ENCODE data around the gene CASKIN1. TPM values are rescaled to one million over a fixed set of nuclear protein-coding genes. Genes with fewer than 3 reads are reported as not detected.

CASKIN1 gene
- total and polyA plus RNA-seq, 2 experiments from 2014 or later, result 1.0 to 6.2 TPM

DNA sequence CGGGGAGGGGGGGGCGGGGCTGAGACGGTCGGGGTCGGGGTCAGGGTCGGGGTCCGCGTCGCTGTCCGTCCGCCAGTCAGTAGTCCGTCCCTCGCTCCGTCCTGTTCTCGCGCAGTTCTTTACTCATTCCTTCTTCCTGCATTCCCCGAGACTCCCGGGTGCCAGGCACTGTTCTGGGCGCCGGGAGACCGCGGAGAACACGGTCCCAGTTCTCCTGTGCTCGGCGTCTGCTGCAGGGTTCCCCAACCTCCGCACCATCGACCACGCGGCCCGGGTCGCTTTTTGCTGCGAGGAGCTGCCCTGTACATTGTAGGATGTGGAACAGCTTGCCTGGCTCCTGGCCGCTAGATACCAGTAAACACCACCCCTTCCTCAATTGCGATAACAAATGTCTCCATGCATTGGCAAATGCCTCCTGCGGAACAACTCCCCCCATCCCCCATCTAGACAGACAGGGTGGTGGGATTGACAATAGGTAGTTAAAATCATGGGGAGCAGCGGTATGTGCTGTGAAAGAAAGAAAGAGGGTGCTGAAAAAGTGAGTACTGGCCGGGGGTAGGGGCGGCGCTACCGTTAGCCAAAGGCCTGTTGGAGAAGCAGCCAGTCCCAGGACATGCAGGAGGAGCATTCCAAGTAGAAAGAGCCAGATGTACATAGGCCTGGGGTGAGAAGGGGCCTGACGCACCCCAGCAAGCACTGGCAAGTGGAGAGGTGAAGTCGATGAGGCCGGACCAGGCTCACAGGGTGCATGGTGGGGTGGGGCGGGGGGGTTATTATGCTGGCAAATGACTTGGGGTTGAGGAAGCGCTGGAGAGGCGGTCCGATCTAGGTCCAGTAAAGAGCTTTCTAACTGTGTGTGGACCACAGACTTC lies 40.2 kb downstream of the CASKIN1 start (continued):
- TF ChIP-seq, protein P1, sequence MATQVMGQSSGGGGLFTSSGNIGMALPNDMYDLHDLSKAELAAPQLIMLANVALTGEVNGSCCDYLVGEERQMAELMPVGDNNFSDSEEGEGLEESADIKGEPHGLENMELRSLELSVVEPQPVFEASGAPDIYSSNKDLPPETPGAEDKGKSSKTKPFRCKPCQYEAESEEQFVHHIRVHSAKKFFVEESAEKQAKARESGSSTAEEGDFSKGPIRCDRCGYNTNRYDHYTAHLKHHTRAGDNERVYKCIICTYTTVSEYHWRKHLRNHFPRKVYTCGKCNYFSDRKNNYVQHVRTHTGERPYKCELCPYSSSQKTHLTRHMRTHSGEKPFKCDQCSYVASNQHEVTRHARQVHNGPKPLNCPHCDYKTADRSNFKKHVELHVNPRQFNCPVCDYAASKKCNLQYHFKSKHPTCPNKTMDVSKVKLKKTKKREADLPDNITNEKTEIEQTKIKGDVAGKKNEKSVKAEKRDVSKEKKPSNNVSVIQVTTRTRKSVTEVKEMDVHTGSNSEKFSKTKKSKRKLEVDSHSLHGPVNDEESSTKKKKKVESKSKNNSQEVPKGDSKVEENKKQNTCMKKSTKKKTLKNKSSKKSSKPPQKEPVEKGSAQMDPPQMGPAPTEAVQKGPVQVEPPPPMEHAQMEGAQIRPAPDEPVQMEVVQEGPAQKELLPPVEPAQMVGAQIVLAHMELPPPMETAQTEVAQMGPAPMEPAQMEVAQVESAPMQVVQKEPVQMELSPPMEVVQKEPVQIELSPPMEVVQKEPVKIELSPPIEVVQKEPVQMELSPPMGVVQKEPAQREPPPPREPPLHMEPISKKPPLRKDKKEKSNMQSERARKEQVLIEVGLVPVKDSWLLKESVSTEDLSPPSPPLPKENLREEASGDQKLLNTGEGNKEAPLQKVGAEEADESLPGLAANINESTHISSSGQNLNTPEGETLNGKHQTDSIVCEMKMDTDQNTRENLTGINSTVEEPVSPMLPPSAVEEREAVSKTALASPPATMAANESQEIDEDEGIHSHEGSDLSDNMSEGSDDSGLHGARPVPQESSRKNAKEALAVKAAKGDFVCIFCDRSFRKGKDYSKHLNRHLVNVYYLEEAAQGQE (IDR thresholded peaks at IDR 0.05; ENCODE audit: unreplicated experiment), result no peak
- no peak; the same call in 1 of the 2 replicates for TF ChIP-seq POLR2AphosphoS5 (IDR thresholded peaks at IDR 0.05; ENCODE audit: low read depth)
- TF ChIP-seq JUNB (IDR thresholded peaks at IDR 0.05; ENCODE audit: unreplicated experiment), result no peak
- no peak for TF ChIP-seq EZH2phosphoT487 (IDR thresholded peaks at IDR 0.05; ENCODE audit: unreplicated experiment)

DNA sequence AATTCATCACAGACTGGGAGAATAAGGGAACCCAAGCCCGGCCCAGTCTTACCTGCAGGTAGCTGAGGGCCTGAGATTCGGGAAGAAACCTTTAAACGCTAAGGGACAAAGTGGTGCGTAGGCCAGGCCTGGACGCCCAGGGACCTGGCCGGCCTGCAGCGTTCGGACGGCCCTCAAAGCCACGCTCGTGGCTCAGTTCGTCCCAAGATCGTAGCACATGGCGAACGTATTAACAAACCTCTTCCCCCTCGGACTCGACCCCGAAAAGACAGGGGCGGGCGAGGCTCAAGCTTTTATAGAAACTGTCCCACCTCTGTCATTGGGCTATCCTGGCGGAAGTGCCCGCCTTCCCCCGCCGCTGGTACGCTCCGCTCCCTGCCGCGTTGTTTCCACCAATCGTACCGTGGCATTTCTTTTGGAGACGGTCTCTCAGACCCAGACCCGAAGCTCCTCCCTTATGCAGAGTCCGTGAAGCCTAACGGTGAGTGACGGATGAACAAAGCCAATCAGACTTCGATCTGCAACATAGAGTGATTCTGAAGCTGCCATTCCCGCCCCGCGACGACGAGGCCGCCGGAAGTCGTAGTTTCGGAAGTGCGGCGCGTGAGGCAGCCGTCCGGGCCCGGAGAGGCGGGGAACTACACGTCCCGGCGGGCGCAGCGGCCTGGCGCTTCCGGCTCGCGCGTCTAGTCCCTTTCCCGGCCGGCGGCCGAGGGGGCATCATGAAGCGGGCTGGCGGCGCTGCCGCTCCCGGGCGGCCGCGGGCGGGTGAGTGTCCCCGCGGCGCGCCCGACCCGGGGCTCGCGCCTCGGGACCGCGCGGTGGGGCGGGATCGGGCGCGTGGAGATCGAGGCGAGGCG lies 41.1 kb downstream of the CASKIN1 start, which contains the start of gene TRAF7:
TSS of gene TRAF7 (plus strand) at position 692 of the 860 bp plus-strand sequence. CDS start 8,139 bp downstream, outside the sequence.
- H3K27me3 ChIP-seq (ENCODE audit: insufficient read depth), result no peaks in the 10 kb centered on the region
- H3K36me3 ChIP-seq (ENCODE audit: insufficient read depth), result peaks cover 21% of the 10 kb centered on the region; the same call in 1 of the 2 replicates
- peak within 1 kb of the TSS; percentile 95 for H3K27ac ChIP-seq (ENCODE audit: low read depth)
- Mint-ChIP-seq H3K4me3 (peak within 1 kb of the TSS; percentile 93), H3K9me3 (peaks cover 21% of the 10 kb centered on the region), H3K27ac (peak within 1 kb of the TSS; percentile 98), H3K4me1 (peaks cover 51% of the 10 kb centered on the region), H3K27me3 (ENCODE audit: insufficient read depth, low read depth, poor library complexity) (peaks cover 59% of the 10 kb centered on the region), H3K36me3 (ENCODE audit: low read depth) (peaks cover 50% of the 10 kb centered on the region)
- H2AFZ ChIP-seq, result no peak within 1 kb of the TSS
- H4K20me1 ChIP-seq (replicated peaks; ENCODE audit: insufficient read depth), result peaks cover 37% of the 10 kb centered on the region
- H3K4me2 ChIP-seq, result peak within 1 kb of the TSS; percentile 100
- peak within 1 kb of the TSS; percentile 99 for H3K4me3 ChIP-seq
- peaks cover 42% of the 10 kb centered on the region for H3K4me1 ChIP-seq (ENCODE audit: insufficient read depth)
- H3F3A ChIP-seq (replicated peaks; ENCODE audit: low read depth), result peaks cover 47% of the 10 kb centered on the region
- H3K79me2 ChIP-seq (replicated peaks; ENCODE audit: insufficient read depth), result peaks cover 71% of the 10 kb centered on the region
- DNase-seq (ENCODE audit: low spot score) (peak; percentile 100), ATAC-seq (peak; percentile 66)
- no peaks in the 10 kb centered on the region for H3K9me2 ChIP-seq (ENCODE audit: insufficient read depth)
- TF ChIP-seq STAT1 (IDR thresholded peaks at IDR 0.05; ENCODE audit: unreplicated experiment) (no peak), EZH2phosphoT487 (IDR thresholded peaks at IDR 0.05; ENCODE audit: unreplicated experiment) (no peak), ZNF114 (CRISPR knock-in tag; IDR thresholded peaks at IDR 0.05) (peak; percentile 94; the same call in 1 of the 2 replicates), POLR2AphosphoS5 (IDR thresholded peaks at IDR 0.05; ENCODE audit: low read depth) (peak; percentile 100), NANOG (IDR thresholded peaks at IDR 0.05; ENCODE audit: borderline replicate concordance) (no peak), CREB1 (CRISPR knock-in tag; IDR thresholded peaks at IDR 0.05; ENCODE audit: low read depth) (peak; percentile 86), ZNF331 (CRISPR knock-in tag; IDR thresholded peaks at IDR 0.05; ENCODE audit: low read depth) (no peak)
- TF ChIP-seq, protein P2, sequence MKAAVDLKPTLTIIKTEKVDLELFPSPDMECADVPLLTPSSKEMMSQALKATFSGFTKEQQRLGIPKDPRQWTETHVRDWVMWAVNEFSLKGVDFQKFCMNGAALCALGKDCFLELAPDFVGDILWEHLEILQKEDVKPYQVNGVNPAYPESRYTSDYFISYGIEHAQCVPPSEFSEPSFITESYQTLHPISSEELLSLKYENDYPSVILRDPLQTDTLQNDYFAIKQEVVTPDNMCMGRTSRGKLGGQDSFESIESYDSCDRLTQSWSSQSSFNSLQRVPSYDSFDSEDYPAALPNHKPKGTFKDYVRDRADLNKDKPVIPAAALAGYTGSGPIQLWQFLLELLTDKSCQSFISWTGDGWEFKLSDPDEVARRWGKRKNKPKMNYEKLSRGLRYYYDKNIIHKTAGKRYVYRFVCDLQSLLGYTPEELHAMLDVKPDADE (IDR thresholded peaks at IDR 0.05), result peak; percentile 94
- TF ChIP-seq, protein P3, sequence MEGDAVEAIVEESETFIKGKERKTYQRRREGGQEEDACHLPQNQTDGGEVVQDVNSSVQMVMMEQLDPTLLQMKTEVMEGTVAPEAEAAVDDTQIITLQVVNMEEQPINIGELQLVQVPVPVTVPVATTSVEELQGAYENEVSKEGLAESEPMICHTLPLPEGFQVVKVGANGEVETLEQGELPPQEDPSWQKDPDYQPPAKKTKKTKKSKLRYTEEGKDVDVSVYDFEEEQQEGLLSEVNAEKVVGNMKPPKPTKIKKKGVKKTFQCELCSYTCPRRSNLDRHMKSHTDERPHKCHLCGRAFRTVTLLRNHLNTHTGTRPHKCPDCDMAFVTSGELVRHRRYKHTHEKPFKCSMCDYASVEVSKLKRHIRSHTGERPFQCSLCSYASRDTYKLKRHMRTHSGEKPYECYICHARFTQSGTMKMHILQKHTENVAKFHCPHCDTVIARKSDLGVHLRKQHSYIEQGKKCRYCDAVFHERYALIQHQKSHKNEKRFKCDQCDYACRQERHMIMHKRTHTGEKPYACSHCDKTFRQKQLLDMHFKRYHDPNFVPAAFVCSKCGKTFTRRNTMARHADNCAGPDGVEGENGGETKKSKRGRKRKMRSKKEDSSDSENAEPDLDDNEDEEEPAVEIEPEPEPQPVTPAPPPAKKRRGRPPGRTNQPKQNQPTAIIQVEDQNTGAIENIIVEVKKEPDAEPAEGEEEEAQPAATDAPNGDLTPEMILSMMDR (conservative IDR thresholded peaks at IDR 0.05; ENCODE audit: low read depth in 2 of 2), result no peak
- TF ChIP-seq, protein P1 (IDR thresholded peaks at IDR 0.05; ENCODE audit: unreplicated experiment), result peak; percentile 33

Measured in GM23338 (cell line).